Transverse colon (tissue), 4 donors: ENCODE results near the gene STH.
"Not testable (repeated sequence)": the region's sequence is repeated elsewhere in the genome, so short reads cannot be mapped to it uniquely, and the experiment has no call there.

Experiments
- POLR2A ChIP-seq: fragments of 450-650 bp; IDR thresholded peaks from one replicate; pipeline ENCODE4 v1.6.1; 2016; ENCODE audit warnings: antibody characterized with exemption, mild to moderate bottlenecking, moderate library complexity
- POLR2AphosphoS5 ChIP-seq, 3 donors: sonication (generic); formaldehyde crosslinking; IDR thresholded peaks; one replicate each; pipeline ENCODE4 v1.6.1; 2016; ENCODE audit warnings: antibody characterized with exemption in 3 of 3
- TF ChIP-seq, protein P1 (sequence below), 5 experiments: fragments of 200-600 bp in 3 of 5; fragments of 450-650 bp in 2 of 5; sonication (generic) in 3 of 5; IDR thresholded peaks; 1 replicate in 2 of 5; 2 replicates in 3 of 5; pipeline ENCODE4 v1.5.1; 2016 to 2017; ENCODE audit warnings: antibody characterized with exemption in 5 of 5, inconsistent platforms in 3 of 5, mild to moderate bottlenecking in 2 of 5, moderate library complexity in 1 of 5

DNA sequence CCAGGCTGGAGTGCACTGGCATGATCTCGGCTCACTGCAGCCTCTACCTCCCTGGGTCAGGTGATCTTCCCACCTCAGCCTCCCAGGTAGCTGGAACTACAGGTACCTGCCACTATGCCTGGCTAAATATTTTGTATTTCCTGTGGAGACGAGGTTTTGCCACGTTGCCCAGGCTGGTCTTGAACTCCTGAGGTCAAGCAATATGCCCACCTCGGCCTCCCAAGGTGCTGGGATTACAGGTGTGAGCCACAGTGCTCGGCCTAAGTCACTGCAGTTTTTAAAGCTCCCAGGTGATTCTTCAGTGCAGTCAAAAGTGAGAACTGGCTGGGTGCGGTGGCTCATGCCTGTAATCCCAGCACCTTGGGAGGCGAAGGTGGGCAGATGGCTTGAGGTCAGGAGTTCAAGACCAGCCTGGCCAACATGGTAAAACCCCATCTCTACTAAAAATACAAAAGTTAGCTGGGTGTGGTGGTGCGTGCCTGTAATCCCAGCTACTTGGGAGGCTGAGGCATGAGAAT, 20.4 kb downstream of the STH start:
- not testable (repeated sequence) for TF ChIP-seq POLR2AphosphoS5 (IDR thresholded peaks at IDR 0.05); POLR2A
- TF ChIP-seq, protein P1, sequence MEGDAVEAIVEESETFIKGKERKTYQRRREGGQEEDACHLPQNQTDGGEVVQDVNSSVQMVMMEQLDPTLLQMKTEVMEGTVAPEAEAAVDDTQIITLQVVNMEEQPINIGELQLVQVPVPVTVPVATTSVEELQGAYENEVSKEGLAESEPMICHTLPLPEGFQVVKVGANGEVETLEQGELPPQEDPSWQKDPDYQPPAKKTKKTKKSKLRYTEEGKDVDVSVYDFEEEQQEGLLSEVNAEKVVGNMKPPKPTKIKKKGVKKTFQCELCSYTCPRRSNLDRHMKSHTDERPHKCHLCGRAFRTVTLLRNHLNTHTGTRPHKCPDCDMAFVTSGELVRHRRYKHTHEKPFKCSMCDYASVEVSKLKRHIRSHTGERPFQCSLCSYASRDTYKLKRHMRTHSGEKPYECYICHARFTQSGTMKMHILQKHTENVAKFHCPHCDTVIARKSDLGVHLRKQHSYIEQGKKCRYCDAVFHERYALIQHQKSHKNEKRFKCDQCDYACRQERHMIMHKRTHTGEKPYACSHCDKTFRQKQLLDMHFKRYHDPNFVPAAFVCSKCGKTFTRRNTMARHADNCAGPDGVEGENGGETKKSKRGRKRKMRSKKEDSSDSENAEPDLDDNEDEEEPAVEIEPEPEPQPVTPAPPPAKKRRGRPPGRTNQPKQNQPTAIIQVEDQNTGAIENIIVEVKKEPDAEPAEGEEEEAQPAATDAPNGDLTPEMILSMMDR (IDR thresholded peaks at IDR 0.05), result not testable (repeated sequence)
